Endothelial cell (in vitro differentiated cells): ENCODE results near the gene CRTAP. TPM values are rescaled to one million over a fixed set of nuclear protein-coding genes. Genes with fewer than 3 reads are reported as not detected.

ENCODE experiments used
- DNase-seq: peaks from one replicate; pipeline ENCODE4 v3.0.0; 2021; ENCODE audit warnings: low spot score
- H3K27ac Mint-ChIP-seq: one replicate; pipeline ENCODE4 v1.8.0; 2021; ENCODE audit warnings: mixed read lengths, inconsistent platforms; ENCODE audit not compliant: unreplicated experiment
- H3K27me3 Mint-ChIP-seq: one replicate; pipeline ENCODE4 v1.8.0; 2021; ENCODE audit warnings: mild to moderate bottlenecking, moderate library complexity, mixed read lengths, inconsistent platforms; ENCODE audit not compliant: unreplicated experiment
- H3K36me3 Mint-ChIP-seq: one replicate; pipeline ENCODE4 v1.8.0; 2021; ENCODE audit warnings: mild to moderate bottlenecking, low read depth, mixed read lengths, inconsistent platforms; ENCODE audit not compliant: unreplicated experiment
- H3K4me1 Mint-ChIP-seq: one replicate; pipeline ENCODE4 v1.8.0; 2021; ENCODE audit warnings: mild to moderate bottlenecking, mixed read lengths, inconsistent platforms; ENCODE audit not compliant: unreplicated experiment
- H3K4me3 Mint-ChIP-seq: one replicate; pipeline ENCODE4 v1.8.0; 2021; ENCODE audit warnings: mild to moderate bottlenecking, mixed read lengths, inconsistent platforms; ENCODE audit not compliant: unreplicated experiment
- H3K9me3 Mint-ChIP-seq: one replicate; pipeline ENCODE4 v1.8.0; 2021; ENCODE audit warnings: mixed read lengths, inconsistent platforms; ENCODE audit not compliant: unreplicated experiment
- total RNA-seq: library from RNA; stranded (reverse); fragmentation: NEBNext Ultra II Directional; extraction: Animal tissue kit (Norgen Biotek cat#: 25700); gene quantifications from one replicate; pipeline ENCODE4 v1.2.1, GENCODE V29; 2021; ENCODE audit not compliant: unreplicated experiment
- TF ChIP-seq, protein P1 (sequence below): fragments of 200-600 bp; sonication (generic); IDR thresholded peaks from one replicate; pipeline ENCODE4 v1.5.0; 2021; ENCODE audit warnings: antibody characterized with exemption; ENCODE audit not compliant: unreplicated experiment

Gene CRTAP
- total RNA-seq, 1 donor from 2014 or later, result 341 TPM

DNA sequence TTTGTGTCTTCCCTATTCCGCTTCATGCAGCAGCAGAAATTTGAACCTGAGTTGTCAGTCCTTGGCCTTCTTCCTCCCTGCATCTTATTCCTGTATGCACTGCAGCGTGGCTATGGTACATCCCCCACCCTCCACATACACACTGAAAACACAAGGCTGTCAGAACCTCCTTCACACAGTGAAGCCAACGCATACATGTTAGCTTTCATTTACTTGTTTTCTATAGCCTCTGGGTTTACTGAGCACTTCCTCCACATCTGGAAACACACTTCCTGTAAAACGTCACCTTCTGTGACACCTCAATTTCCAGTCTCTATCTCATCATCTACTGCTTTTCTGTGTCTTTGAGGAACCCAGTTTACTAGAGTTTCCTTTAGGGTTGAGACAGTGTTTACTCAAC, 57.8 kb downstream of the CRTAP start:
- no peak overlapping the region for H3K4me3 Mint-ChIP-seq
- peaks cover 3% of the 10 kb centered on the region for H3K36me3 Mint-ChIP-seq
- no peaks in the 10 kb centered on the region for H3K9me3 Mint-ChIP-seq
- DNase-seq, result no peak
- H3K27me3 Mint-ChIP-seq, result peaks cover 3% of the 10 kb centered on the region
- peaks cover 9% of the 10 kb centered on the region for H3K4me1 Mint-ChIP-seq
- H3K27ac Mint-ChIP-seq, result peak overlapping the region; percentile 55
- TF ChIP-seq, protein P1, sequence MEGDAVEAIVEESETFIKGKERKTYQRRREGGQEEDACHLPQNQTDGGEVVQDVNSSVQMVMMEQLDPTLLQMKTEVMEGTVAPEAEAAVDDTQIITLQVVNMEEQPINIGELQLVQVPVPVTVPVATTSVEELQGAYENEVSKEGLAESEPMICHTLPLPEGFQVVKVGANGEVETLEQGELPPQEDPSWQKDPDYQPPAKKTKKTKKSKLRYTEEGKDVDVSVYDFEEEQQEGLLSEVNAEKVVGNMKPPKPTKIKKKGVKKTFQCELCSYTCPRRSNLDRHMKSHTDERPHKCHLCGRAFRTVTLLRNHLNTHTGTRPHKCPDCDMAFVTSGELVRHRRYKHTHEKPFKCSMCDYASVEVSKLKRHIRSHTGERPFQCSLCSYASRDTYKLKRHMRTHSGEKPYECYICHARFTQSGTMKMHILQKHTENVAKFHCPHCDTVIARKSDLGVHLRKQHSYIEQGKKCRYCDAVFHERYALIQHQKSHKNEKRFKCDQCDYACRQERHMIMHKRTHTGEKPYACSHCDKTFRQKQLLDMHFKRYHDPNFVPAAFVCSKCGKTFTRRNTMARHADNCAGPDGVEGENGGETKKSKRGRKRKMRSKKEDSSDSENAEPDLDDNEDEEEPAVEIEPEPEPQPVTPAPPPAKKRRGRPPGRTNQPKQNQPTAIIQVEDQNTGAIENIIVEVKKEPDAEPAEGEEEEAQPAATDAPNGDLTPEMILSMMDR, result no peak

DNA sequence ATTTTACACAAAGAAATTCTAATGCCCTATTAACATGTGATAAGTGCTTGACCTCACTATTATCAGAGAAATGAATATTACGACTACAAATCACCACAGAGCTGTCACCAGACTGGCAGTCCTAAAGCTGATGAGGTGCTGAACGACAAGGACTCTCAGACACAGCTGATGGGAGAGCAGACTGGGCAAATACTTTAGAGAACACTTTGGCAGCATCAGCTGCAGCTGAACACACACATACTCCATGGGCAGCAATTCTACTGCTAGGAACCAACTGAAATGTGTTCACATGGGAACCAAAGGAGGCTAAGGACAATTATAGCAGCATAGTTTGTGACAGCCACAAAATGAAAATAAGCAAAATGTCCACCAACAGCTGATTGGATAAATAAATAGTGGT, 59.3 kb downstream of the CRTAP start:
- Mint-ChIP-seq H3K4me3 (no peak overlapping the region), H3K27me3 (peaks cover 3% of the 10 kb centered on the region), H3K4me1 (peaks cover 9% of the 10 kb centered on the region), H3K36me3 (peaks cover 3% of the 10 kb centered on the region), H3K9me3 (no peaks in the 10 kb centered on the region), H3K27ac (no peak overlapping the region)
- no peak for DNase-seq
- TF ChIP-seq, protein P1, result no peak

DNA sequence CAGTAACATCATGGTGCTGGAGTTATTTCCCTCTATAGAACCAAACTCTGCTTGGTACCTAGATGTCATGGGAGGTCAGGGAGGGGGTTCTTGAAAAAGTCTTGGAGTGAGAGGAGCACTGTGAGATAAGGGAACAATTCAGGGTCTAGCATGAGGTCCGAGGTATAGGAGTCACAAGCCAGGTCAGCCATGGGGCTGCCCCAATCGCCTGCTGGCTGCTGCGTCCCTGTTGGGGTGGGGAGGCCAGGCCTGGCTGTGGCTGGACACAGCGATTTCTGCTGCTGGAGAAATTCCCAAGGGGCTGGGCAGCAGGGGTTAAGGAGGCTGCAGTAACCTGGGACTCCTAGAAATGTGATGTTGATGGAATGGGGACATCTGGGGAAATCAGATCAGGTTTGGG, 59.9 kb downstream of the CRTAP start:
- TF ChIP-seq, protein P1, result no peak
- Mint-ChIP-seq H3K4me1 (peaks cover 9% of the 10 kb centered on the region), H3K27me3 (peaks cover 3% of the 10 kb centered on the region), H3K9me3 (no peaks in the 10 kb centered on the region), H3K27ac (no peak overlapping the region), H3K4me3 (no peak overlapping the region), H3K36me3 (peaks cover 3% of the 10 kb centered on the region)
- DNase-seq, result no peak

DNA sequence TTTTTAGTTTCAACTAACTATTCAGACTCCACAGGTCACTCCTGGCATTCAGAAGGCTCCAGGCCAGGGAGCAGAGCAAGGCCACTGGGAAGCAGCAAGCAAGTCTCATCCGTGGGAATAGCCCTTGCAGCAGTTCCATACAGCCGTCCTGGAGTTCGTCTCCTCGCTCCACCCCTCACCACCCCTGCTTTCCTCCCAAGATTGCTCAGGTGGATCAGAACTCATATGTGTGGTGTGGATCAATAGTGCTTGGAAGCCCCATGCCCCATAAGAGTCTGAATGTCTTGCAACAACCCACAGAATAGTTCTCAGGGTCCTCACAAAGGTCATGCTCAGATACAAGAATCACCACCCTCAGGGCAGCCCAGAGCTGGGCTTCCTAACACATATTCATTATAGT, 60.3 kb downstream of the CRTAP start:
- TF ChIP-seq, protein P1, result no peak
- DNase-seq, result no peak
- Mint-ChIP-seq H3K27me3 (peaks cover 3% of the 10 kb centered on the region), H3K27ac (no peak overlapping the region), H3K4me3 (no peak overlapping the region), H3K36me3 (peaks cover 3% of the 10 kb centered on the region), H3K9me3 (no peaks in the 10 kb centered on the region), H3K4me1 (peaks cover 9% of the 10 kb centered on the region)

DNA sequence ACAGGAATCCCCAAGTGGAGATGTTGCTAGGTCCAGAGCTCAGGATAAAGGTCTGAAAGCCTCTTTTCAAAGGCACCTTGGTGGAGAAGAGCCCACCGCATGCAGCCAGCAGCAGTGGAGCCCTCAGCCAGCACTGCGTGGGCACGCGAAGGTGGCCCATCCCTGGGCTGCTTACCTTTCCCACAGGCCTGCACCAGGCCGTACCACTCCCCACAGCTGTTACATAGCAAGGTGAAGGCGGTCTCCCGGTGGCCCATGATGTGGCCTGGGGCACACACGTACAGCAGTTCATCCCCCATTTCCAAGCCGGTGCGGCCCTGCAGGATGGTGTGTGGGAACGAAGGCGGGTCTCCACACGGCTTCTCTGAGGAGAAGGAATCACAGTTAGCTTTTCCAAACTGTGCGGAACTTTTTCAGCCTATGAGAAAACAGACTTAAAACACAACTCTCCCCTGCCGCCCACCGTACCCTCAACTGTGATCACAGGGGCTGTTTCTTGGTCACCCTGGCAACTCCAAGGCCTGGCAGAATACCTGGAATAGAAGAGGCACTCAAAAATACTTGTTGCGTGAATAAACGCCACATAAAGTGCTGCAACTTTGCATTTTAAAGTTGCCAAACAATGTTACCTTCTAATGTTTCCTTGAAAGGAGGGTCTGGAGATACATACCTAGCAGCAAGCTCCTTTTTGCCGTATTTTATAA, 61.0 kb downstream of the CRTAP start:
- Mint-ChIP-seq H3K4me3 (no peak overlapping the region), H3K27me3 (peaks cover 3% of the 10 kb centered on the region), H3K4me1 (peaks cover 9% of the 10 kb centered on the region), H3K27ac (no peak overlapping the region), H3K9me3 (no peaks in the 10 kb centered on the region), H3K36me3 (peaks cover 3% of the 10 kb centered on the region)
- TF ChIP-seq, protein P1, result no peak
- DNase-seq, result no peak
